HUDEP-2 (cell line): ENCODE measurements around the gene NDC80.
"Not testable (repeated sequence)": the region's sequence is repeated elsewhere in the genome, so short reads cannot be mapped to it uniquely, and the experiment has no call there.

Experiments used
- DNase-seq, 76 experiments: peaks; one replicate each; lab custom pipeline; 2025; ENCODE audit not compliant: unreplicated experiment in 76 of 76; lab: John Stamatoyannopoulos, UW

Gene NDC80

DNA sequence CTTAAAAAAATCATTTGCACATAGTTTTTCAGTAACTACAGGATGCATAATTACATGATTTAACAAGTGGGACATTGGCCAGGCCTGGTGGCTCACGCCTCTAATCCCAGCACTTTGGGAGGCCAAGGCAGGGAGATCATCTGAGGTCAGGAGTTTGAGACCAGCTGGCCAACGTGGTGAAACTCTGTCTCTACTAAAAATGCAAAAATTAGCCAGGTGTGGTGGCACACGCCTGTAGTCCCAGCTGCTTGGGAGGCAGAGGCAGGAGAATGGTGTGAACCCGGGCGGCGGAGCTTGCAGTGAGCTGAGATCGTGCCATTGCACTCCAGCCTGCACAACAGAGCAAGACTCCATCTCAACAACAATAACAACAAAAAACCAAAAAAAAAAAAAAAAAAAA lies 90.9 kb downstream of the NDC80 start:
- not testable (repeated sequence) for DNase-seq

DNA sequence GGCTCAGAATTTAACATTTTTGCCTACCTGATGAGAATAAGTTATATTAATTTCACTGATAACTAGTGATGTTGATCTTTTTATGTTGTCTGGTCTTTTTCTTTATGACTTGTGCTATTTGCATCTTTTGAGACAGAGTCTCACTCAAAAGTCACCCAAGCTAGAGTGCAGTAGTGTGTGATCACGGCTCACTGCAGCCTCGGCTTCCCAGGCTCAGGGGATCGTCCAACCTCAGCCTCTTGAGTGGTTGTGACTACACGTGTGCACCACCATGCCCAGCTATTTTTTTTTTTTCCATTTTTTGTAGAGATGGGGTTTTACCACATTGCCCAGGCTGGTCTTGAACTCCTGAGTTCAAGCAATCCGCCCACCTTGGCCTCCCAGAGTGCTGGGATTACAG lies 91.6 kb downstream of the NDC80 start:
- no peak for DNase-seq
